HG03558 (cell line): ENCODE measurements around the gene C10orf53.
"Not testable (repeated sequence)": the region's sequence is repeated elsewhere in the genome, so short reads cannot be mapped to it uniquely, and the experiment has no call there.

Experiments used
- ATAC-seq: cut with Tn5 transposase; IDR thresholded peaks from one replicate; pipeline ENCODE4 v1.9.1; 2021; ENCODE audit warnings: moderate number of reproducible peaks; ENCODE audit not compliant: unreplicated experiment; ENCODE audit errors: extremely low read depth

The C10orf53 gene

GRCh38 chr10:49682879-49683278 lies 3.4 kb downstream of the C10orf53 start:
- no peak for ATAC-seq

DNA sequence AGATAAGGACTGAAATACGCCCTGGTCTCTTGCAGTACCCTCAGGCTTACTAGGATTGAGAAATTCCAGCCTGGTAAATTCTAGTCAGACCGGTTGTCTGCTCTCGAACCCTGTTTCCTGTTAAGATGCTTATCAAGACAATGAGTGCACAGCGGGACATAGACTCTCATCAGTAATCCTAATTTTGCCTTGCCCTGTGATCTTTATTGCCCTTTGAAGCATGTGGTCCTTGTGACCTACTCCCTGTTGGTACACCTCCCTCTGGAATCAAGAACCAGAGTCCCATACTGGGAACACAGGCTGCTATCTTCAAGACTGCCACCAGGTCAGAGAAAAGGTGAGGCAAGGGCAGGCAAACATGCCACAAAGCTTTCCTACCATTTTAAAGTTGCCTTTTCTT lies 7.2 kb downstream of the C10orf53 start:
- no peak for ATAC-seq

- ATAC-seq: no peak
These were observed 8.9 kb downstream of the C10orf53 start for GRCh38 chr10:49688261-49688846.

DNA sequence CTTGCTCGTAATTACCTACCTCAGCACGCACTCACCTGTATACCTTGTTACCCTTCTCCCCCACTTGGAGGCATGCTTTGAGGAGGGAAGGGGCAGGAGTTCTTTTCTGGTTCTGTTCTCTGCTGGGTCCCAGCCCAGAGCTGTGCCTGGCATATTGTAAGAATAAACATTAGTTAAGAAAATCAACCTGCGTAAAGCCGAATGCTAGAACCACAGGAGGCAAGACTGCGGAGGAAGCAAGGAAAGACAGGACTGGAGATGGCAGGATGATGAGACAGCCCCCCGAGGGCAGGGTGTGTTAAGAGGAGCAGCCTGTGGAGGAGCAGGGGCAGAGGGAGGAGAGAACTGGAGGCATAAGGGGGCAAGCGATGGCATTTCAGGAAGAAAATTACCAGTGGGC lies 9.5 kb downstream of the C10orf53 start:
- ATAC-seq: no peak

DNA sequence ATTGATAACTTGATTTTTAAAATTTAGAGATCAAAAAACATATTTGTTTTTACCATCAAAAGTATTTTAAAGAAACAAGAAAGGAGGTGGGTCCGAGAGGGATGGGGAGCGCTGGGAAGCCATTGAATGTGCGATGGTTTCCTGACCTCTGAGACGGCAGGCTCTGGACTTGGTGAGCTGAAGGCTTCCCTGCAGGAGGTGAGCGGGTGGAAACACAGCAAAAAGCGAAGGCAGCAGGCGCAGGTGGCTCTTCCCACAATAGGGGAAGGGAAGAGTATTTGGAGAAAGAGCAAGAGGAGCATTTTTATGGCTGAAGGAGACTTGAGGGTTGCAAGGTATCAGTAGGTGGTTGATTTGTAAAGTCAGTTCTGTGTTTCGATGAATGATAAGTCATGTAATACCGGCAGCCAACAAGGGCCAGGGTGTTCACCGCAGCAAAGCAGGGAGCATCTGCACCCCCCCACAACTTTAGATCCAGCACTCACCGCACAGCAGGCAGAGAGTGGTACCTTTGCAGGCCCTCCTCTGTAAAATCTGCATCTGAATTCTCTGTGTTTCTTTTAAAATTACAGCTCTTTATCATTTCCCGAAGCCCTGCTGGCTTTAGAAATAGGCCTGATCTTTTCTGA lies 10.5 kb downstream of the C10orf53 start:
- no peak for ATAC-seq

GRCh38 chr10:49690698-49691356 lies 11.4 kb downstream of the C10orf53 start:
- ATAC-seq: no peak

- ATAC-seq: no peak
These were observed 12.1 kb downstream of the C10orf53 start for GRCh38 chr10:49691588-49691987.

DNA sequence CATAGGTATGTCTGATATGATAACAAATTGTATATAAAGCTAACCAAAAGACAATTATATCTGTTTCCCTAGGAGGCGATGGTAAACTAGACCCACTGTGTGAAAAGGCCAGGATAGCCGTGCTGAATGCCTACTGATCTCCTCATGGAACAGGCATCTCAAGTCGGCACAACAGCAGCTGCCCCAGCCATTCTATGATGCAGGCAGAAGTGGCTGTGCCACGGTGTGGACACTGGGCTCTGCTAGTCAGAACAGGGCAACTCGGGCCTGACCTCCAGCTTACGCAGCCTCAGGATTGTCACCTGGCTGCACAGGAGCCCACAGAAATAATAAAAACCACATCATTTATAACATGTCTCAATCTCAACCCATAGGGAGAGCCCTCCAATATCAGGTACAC lies 15.0 kb downstream of the C10orf53 start:
- ATAC-seq: no peak

- ATAC-seq: no peak
These were observed 16.9 kb downstream of the C10orf53 start for GRCh38 chr10:49696311-49696710.

- ATAC-seq: no peak
These were observed 19.2 kb downstream of the C10orf53 start for GRCh38 chr10:49698679-49699078.

DNA sequence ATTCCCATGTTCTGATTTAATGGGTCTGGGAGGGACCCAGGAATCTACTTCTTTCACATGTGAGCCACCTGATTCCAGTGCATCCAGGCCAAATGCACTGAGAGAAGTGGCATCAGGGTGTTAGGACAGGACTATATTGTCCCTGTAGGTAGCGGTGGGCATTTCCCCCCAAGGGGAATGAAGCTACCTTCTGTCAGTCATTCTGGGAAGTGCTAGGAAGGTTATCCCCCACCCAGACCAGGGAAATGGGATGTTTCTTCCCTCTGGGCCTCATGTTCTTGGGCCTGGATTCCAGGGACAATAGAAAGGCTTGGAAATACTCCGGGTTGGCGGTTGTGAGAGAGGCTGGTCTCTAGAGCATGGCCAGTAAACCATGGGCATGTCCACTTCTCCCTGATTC lies 20.8 kb downstream of the C10orf53 start:
- ATAC-seq: no peak

GRCh38 chr10:49700997-49701396 lies 21.5 kb downstream of the C10orf53 start:
- no peak for ATAC-seq

- no peak for ATAC-seq
These were observed 28.1 kb downstream of the C10orf53 start for GRCh38 chr10:49707585-49707984.

- ATAC-seq: no peak
These were observed 30.5 kb downstream of the C10orf53 start for GRCh38 chr10:49709934-49710333.

DNA sequence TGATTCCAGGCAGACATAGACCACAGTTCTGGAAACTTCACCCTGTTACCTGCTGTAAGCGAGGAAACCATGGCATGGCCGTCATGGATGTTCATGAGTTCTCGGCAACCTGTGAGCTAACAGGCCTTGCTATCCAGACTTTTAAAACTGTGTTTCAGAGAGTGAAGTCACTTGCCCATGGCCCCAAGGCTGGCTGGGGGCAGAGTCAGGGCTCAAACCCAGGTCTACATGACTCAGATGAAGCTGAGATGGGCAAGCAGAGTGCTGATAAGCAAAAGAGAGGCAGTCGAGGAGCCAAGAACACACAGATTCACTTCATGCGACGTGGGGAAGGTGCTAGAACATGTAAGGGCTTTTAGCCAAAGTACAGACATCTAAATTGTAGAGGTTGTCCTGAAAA lies 31.5 kb downstream of the C10orf53 start:
- ATAC-seq: no peak

- no peak for ATAC-seq
These were observed 32.0 kb downstream of the C10orf53 start for GRCh38 chr10:49711481-49711880.

- no peak for ATAC-seq
These were observed 33.8 kb downstream of the C10orf53 start for GRCh38 chr10:49713266-49713665.

GRCh38 chr10:49715157-49715556 lies 35.7 kb downstream of the C10orf53 start:
- not testable (repeated sequence) for ATAC-seq

DNA sequence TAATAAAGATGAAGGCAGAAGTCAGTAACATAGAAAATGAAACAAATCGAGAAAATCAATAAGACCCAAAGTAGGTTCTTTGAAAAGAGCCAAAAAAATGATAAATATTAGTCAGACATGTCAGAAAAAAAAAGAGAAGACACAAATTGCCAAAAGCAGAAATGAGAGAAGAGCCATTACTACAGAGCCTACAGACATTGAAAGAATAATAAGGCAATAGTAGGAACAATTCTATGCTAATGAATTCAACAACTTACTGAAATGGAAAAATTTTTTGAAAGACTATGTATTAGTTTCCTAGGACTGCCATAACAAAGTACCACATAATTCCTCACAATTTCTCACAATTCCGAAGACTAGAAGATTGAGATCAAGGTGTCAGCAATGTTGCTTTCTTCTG lies 47.1 kb downstream of the C10orf53 start:
- no peak for ATAC-seq

DNA sequence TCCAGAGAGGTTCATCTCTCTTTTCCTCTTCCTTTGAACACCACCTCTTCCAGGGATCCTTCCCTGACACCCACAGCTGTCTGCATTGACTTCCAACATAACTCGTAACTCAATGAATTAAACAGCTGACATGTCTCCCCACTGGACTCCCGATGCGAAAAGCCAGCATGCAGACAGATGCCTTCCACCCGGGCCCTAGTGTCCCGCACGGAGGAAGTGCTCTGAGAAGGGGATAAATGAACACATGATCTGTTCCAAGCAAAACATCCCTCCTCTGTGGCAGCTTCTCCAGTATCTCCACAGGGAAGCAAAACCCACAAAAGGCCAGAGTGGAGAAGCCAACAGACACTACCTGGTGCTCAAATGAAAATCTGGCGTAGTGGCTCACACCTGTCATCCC lies 54.4 kb downstream of the C10orf53 start:
- ATAC-seq: no peak

DNA sequence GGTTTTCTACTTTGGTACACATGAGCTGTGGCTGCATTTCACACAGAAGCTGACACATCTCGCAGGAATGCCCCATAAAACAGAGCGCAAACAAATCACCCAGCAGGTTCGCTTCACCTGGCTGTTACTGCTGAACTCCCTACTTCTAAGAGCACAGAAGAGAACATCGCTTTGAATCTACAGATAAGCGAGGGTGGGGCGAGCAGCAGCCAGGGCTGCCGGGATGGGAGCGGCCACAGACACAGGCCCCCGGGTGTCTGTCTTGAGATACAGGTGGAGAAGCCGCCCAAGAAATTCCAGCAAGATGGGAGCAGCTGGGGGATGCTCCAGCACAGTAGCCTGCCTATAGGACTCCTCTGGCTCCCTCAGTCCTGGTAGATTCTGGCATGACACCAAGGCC lies 55.2 kb downstream of the C10orf53 start:
- ATAC-seq: no peak

GRCh38 chr10:49735161-49735560 lies 55.7 kb downstream of the C10orf53 start:
- no peak for ATAC-seq
